ENCODE measurements around the gene MOCOS.
"Not testable (repeated sequence)": the region's sequence is repeated elsewhere in the genome, so short reads cannot be mapped to it uniquely, and the experiment has no call there.

- not testable (repeated sequence) for TF ChIP-seq CTCF (IDR thresholded peaks at IDR 0.05; ENCODE audit: poor library complexity); EZH2 (IDR thresholded peaks at IDR 0.05; ENCODE audit: borderline replicate concordance); EZH2phosphoT487 (IDR thresholded peaks at IDR 0.05; ENCODE audit: low read depth, severe bottlenecking, unreplicated experiment)
Measured at GRCh38 chr18:36207969-36208368, 20.7 kb downstream of the MOCOS start.
